K562 (cell line): Measurements from ENCODE around the gene WASHC4. TPM values are rescaled to one million over a fixed set of nuclear protein-coding genes. Genes with fewer than 3 reads are reported as not detected.

Experiments
- ATAC-seq: fragments of 200-7000 bp; cut with Tn5 transposase; 3 replicates; pipeline ENCODE4 v1.9.1; 2020; ENCODE audit warnings: moderate library complexity
- BruUV-seq: library from RNA; stranded (reverse); fragments of 400-500 nt; replicated peaks from 2 replicates; lab custom pipeline; 2021; lab: Mats Ljungman, UMichigan
- CTCF ChIA-PET: fragments of 300-600 bp; formaldehyde crosslinking; extraction: SDS; loops from one replicate; lab custom pipeline; 2021; ENCODE audit warnings: low intra/inter-chr PET ratio; lab: Yijun Ruan, JAX
- POLR2A ChIA-PET: fragments of 300-600, 350-650 bp; sonication (Branson Sonifier 250); formaldehyde crosslinking; extraction: SDS; loops from one replicate; lab custom pipeline; 2021; ENCODE audit warnings: antibody characterized with exemption, inconsistent platforms; lab: Yijun Ruan, JAX
- DNase-seq, 4 experiments: peaks; one replicate each; pipeline versions ENCODE4 v3.0.0 to v3.0.0-alpha.2; 2011 to 2018; ENCODE audit warnings: low spot score in 3 of 4, mixed read lengths in 3 of 4; ENCODE audit errors: extremely low read depth in 1 of 4
- FAIRE-seq: peaks from 2 replicates; lab custom pipeline; 2011; peaks lifted over from hg19 to GRCh38; lab: Jason Lieb, UNC
- H2AFZ ChIP-seq: 2 replicates; pipeline ENCODE4 v1.6.0; 2011; ENCODE audit warnings: low read depth, low read length, control low read depth, inconsistent platforms
- H3K27ac ChIP-seq: fragments of 200-600 bp; 3 replicates; pipeline ENCODE4 v1.8.0; 2011; ENCODE audit warnings: low read depth, mild to moderate bottlenecking, control low read depth, inconsistent platforms, low read length, moderate library complexity, mixed read lengths; ENCODE audit errors: extremely low read depth
- H3K27me3 ChIP-seq, 2 experiments: fragments of 300-600 bp in 1 of 2; 2 replicates in 1 of 2; 3 replicates in 1 of 2; pipeline versions ENCODE4 v1.6.0 to v1.8.0; 2011; ENCODE audit warnings: inconsistent platforms in 2 of 2, low read length in 2 of 2, mild to moderate bottlenecking in 1 of 2, mixed read lengths in 1 of 2, moderate library complexity in 1 of 2; ENCODE audit not compliant: control insufficient read depth in 2 of 2, insufficient read depth in 2 of 2
- H3K36me3 ChIP-seq: fragments of 300-600 bp; 3 replicates; pipeline ENCODE4 v1.8.0; 2011; ENCODE audit warnings: mild to moderate bottlenecking, low read length, inconsistent platforms; ENCODE audit not compliant: control insufficient read depth, insufficient read depth
- H3K4me1 ChIP-seq, 2 experiments: fragments of 200-600 bp in 1 of 2; replicated peaks in 1 of 2; 2 replicates in 1 of 2; 3 replicates in 1 of 2; pipeline versions ENCODE4 v1.5.1 to v1.8.0; 2011; ENCODE audit warnings: inconsistent platforms in 2 of 2, low read length in 2 of 2, mild to moderate bottlenecking in 1 of 2, mixed read lengths in 1 of 2, moderate library complexity in 1 of 2; ENCODE audit not compliant: control insufficient read depth in 2 of 2, insufficient read depth in 2 of 2
- H3K4me2 ChIP-seq: 2 replicates; pipeline ENCODE4 v1.6.1; 2011; ENCODE audit warnings: low read length, control low read depth, inconsistent platforms, mixed read lengths; ENCODE audit not compliant: insufficient read depth
- H3K4me3 ChIP-seq: fragments of 200-600 bp; sonication (generic), shearing (Covaris generic); 2 replicates; pipeline ENCODE4 v1.5.1; 2016; ENCODE audit warnings: control low read depth, inconsistent platforms
- H3K79me2 ChIP-seq: fragments of 200-600 bp; 3 replicates; pipeline ENCODE4 v1.8.0; 2011; ENCODE audit warnings: low read length, inconsistent platforms; ENCODE audit not compliant: control insufficient read depth, insufficient read depth
- H3K9ac ChIP-seq, 2 experiments: 2 replicates each; pipeline versions ENCODE4 v1.6.0 to v1.6.1; 2011; ENCODE audit warnings: low read depth in 2 of 2, low read length in 2 of 2, control low read depth in 1 of 2, inconsistent platforms in 1 of 2, mild to moderate bottlenecking in 1 of 2, mixed read lengths in 1 of 2; ENCODE audit not compliant: insufficient read depth in 1 of 2
- H3K9me1 ChIP-seq: one replicate; pipeline ENCODE4 v1.6.0; 2011; ENCODE audit warnings: inconsistent platforms, mild to moderate bottlenecking, low read length, moderate library complexity; ENCODE audit not compliant: control insufficient read depth, insufficient read depth
- H3K9me3 ChIP-seq: replicated peaks from 2 replicates; pipeline ENCODE4 v1.5.1; 2011; ENCODE audit warnings: low read depth, low read length, inconsistent platforms; ENCODE audit not compliant: control insufficient read depth, insufficient read depth
- H4K20me1 ChIP-seq: replicated peaks from 2 replicates; pipeline ENCODE4 v1.6.1; 2011; ENCODE audit warnings: low read length, inconsistent platforms, mixed read lengths; ENCODE audit not compliant: control insufficient read depth, insufficient read depth
- BACH1 ChIP-seq: fragments of 200-800 bp; sonication (Bioruptor generic); IDR thresholded peaks from 2 replicates; pipeline ENCODE4 v1.6.1; 2016; ENCODE audit warnings: missing genetic modification characterization, missing compliant biosample characterization
- C11orf30 ChIP-seq: fragments of 450-650 bp; IDR thresholded peaks from 2 replicates; pipeline ENCODE4 v1.6.1; 2016; ENCODE audit warnings: low read depth, mild to moderate bottlenecking
- WGBS: fragments of 100-300 bp; shearing (Covaris generic); methylation state at CpG from one replicate; pipeline ENCODE4 v1.1.6; 2016; ENCODE audit warnings: low coverage, mixed read lengths; ENCODE audit not compliant: insufficient coverage; ENCODE audit errors: missing lambda C conversion rate; 5-methylcytosine and 5-hydroxymethylcytosine counted together
- in situ Hi-C: fragments of 300-500 bp; cut with MboI; formaldehyde crosslinking; loops from 4 replicates; pipeline ENCODE4 v1.15.0; 2018; ENCODE audit warnings: inconsistent platforms, mixed read lengths
- intact Hi-C: fragments of 100-400 bp; cut with micrococcal nuclease; formaldehyde crosslinking; loops from 2 replicates; pipeline ENCODE4 v1.14.2; 2022
- polyA plus RNA-seq, 8 experiments: library from polyadenylated mRNA; depleted of rRNA in 4 of 8; stranded (reverse) in 5 of 8; unstranded in 3 of 8; fragments of >200 nt; fragmentation: Nextera tagmentation in 2 of 8; fragmentation: Illumina TruSeq in 1 of 8; extraction: Ambion mirVana in 2 of 8; extraction: Trizol in 1 of 8; gene quantifications; 2 replicates each; pipeline versions ENCODE4 v1.2.1 to v1.2.3, GENCODE V29; 2011 to 2014; ENCODE audit warnings: inconsistent platforms in 1 of 8, missing spikeins in 1 of 8
- total RNA-seq, 7 experiments: library from RNA; depleted of rRNA in 6 of 7; stranded (reverse); fragments of >200 nt in 6 of 7; fragmentation: Illumina TruSeq in 2 of 7; extraction: Trizol in 2 of 7; gene quantifications; 2 replicates each; pipeline versions ENCODE4 v1.2.1 to v1.2.3, GENCODE V29; 2011 to 2021; ENCODE audit warnings: low replicate concordance in 1 of 7
- TF ChIP-seq, protein P1 (sequence below): fragments of 250-450 bp; sonication (Bioruptor Pico); IDR thresholded peaks from 2 replicates; pipeline ENCODE4 v1.8.0; 2022; ENCODE audit warnings: inconsistent platforms, mild to moderate bottlenecking, moderate library complexity, borderline replicate concordance
- TF ChIP-seq, protein P2 (sequence below): fragments of 450-650 bp; IDR thresholded peaks from 2 replicates; pipeline ENCODE4 v1.6.1; 2017; ENCODE audit warnings: antibody characterized with exemption, mild to moderate bottlenecking
- TF ChIP-seq, protein P3 (sequence below): sonication (generic); formaldehyde crosslinking; IDR thresholded peaks from 2 replicates; pipeline ENCODE4 v1.8.0; 2022; ENCODE audit warnings: mild to moderate bottlenecking, missing genetic modification reagents

Gene WASHC4
- total and polyA plus RNA-seq, 9 of the 15 experiments (the other 6 are each of a cell fraction or from before 2014, with no cell fraction given): 12.5 to 38.5 (median 21.3) TPM

DNA sequence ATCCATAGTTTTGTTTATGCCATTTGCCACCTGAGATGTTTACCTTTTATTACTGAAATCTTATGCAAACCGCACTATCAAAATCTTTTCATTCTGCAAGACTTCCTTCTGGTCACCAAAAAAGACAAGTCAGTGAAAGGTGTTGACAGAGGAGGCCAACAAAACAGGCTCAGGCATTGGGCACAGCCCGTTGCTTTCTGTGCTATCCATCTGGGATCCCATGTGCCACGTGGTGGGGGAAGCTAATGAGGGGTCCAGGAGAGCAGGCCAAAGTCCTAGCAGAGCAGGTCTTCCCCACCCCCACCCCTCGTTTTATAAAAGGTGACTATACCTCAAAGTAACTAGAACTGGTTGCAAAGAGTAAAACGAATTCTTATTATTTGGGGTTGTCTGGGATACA is 24.5 kb upstream of the WASHC4 start:
- H3K4me3 ChIP-seq: peak overlapping the region; percentile 57; the same call in 1 of the 2 replicates
- no peaks in the 10 kb centered on the region for H3K36me3 ChIP-seq
- H3K9me3 ChIP-seq: no peaks in the 10 kb centered on the region
- POLR2A ChIA-PET: interaction anchor here (0.5 to 1.9 kb wide), 9 partner anchors 9 to 1217 kb away, joined by 3 to 9 read pairs (median 4); partner anchors contain the start of gene WASHC4
- H3K27me3 ChIP-seq: no peaks in the 10 kb centered on the region
- peak overlapping the region; percentile 65 to 74; a peak in 3 of 4 replicates for H3K9ac ChIP-seq
- peaks cover 8 to 9% of the 10 kb centered on the region in 2 experiments; a peak in 4 of 5 replicates for H3K4me1 ChIP-seq
- FAIRE-seq (no peak), ATAC-seq (0 out of 3 replicates have a peak, but pooled peaks have one; percentile 3), DNase-seq (no peak)
- H3K4me2 ChIP-seq: peak overlapping the region; percentile 78
- peak overlapping the region; percentile 40; the same call in 1 of the 3 replicates for H3K27ac ChIP-seq
- no peaks in the 10 kb centered on the region for H3K9me1 ChIP-seq
- 9% methylated on average over 4 of the region's 5 CpGs for WGBS
- in situ Hi-C loops (no loop called here), intact Hi-C loops (no loop called here)
- H2AFZ ChIP-seq: peak overlapping the region; percentile 82
- CTCF ChIA-PET: no interaction called here
- no TSS peak for BruUV-seq
- peaks cover 7% of the 10 kb centered on the region; the same call in 2 of the 3 replicates for H3K79me2 ChIP-seq
- no peaks in the 10 kb centered on the region for H4K20me1 ChIP-seq
- TF ChIP-seq, protein P1, sequence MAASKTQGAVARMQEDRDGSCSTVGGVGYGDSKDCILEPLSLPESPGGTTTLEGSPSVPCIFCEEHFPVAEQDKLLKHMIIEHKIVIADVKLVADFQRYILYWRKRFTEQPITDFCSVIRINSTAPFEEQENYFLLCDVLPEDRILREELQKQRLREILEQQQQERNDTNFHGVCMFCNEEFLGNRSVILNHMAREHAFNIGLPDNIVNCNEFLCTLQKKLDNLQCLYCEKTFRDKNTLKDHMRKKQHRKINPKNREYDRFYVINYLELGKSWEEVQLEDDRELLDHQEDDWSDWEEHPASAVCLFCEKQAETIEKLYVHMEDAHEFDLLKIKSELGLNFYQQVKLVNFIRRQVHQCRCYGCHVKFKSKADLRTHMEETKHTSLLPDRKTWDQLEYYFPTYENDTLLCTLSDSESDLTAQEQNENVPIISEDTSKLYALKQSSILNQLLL: no peak
- no peak for TF ChIP-seq BACH1 (tag)
- TF ChIP-seq, protein P2, sequence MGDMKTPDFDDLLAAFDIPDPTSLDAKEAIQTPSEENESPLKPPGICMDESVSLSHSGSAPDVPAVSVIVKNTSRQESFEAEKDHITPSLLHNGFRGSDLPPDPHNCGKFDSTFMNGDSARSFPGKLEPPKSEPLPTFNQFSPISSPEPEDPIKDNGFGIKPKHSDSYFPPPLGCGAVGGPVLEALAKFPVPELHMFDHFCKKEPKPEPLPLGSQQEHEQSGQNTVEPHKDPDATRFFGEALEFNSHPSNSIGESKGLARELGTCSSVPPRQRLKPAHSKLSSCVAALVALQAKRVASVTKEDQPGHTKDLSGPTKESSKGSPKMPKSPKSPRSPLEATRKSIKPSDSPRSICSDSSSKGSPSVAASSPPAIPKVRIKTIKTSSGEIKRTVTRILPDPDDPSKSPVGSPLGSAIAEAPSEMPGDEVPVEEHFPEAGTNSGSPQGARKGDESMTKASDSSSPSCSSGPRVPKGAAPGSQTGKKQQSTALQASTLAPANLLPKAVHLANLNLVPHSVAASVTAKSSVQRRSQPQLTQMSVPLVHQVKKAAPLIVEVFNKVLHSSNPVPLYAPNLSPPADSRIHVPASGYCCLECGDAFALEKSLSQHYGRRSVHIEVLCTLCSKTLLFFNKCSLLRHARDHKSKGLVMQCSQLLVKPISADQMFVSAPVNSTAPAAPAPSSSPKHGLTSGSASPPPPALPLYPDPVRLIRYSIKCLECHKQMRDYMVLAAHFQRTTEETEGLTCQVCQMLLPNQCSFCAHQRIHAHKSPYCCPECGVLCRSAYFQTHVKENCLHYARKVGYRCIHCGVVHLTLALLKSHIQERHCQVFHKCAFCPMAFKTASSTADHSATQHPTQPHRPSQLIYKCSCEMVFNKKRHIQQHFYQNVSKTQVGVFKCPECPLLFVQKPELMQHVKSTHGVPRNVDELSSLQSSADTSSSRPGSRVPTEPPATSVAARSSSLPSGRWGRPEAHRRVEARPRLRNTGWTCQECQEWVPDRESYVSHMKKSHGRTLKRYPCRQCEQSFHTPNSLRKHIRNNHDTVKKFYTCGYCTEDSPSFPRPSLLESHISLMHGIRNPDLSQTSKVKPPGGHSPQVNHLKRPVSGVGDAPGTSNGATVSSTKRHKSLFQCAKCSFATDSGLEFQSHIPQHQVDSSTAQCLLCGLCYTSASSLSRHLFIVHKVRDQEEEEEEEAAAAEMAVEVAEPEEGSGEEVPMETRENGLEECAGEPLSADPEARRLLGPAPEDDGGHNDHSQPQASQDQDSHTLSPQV: 0 out of 2 replicates have a peak, but pooled peaks have one; percentile 27
- no peak for TF ChIP-seq C11orf30
- TF ChIP-seq, protein P3, sequence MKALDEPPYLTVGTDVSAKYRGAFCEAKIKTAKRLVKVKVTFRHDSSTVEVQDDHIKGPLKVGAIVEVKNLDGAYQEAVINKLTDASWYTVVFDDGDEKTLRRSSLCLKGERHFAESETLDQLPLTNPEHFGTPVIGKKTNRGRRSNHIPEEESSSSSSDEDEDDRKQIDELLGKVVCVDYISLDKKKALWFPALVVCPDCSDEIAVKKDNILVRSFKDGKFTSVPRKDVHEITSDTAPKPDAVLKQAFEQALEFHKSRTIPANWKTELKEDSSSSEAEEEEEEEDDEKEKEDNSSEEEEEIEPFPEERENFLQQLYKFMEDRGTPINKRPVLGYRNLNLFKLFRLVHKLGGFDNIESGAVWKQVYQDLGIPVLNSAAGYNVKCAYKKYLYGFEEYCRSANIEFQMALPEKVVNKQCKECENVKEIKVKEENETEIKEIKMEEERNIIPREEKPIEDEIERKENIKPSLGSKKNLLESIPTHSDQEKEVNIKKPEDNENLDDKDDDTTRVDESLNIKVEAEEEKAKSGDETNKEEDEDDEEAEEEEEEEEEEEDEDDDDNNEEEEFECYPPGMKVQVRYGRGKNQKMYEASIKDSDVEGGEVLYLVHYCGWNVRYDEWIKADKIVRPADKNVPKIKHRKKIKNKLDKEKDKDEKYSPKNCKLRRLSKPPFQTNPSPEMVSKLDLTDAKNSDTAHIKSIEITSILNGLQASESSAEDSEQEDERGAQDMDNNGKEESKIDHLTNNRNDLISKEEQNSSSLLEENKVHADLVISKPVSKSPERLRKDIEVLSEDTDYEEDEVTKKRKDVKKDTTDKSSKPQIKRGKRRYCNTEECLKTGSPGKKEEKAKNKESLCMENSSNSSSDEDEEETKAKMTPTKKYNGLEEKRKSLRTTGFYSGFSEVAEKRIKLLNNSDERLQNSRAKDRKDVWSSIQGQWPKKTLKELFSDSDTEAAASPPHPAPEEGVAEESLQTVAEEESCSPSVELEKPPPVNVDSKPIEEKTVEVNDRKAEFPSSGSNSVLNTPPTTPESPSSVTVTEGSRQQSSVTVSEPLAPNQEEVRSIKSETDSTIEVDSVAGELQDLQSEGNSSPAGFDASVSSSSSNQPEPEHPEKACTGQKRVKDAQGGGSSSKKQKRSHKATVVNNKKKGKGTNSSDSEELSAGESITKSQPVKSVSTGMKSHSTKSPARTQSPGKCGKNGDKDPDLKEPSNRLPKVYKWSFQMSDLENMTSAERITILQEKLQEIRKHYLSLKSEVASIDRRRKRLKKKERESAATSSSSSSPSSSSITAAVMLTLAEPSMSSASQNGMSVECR (CRISPR knock-in tag): 0 out of 2 replicates have a peak, but pooled peaks have one; percentile 28
